Subcutaneous adipose tissue (tissue), 4 donors: ENCODE measurements around the gene GOLT1A. TPM values are rescaled to one million over a fixed set of nuclear protein-coding genes. Genes with fewer than 3 reads are reported as not detected.

ENCODE experiments used
- CTCF ChIP-seq: fragments of 450-650 bp; IDR thresholded peaks from one replicate; pipeline ENCODE4 v1.5.1; 2016; ENCODE audit warnings: low read depth, mild to moderate bottlenecking, control low read depth, antibody characterized with exemption, moderate library complexity
- total RNA-seq, 4 donors: library from RNA; depleted of rRNA; stranded (reverse); fragments of >200 nt; gene quantifications; one replicate each; pipeline ENCODE4 v1.1.0, GENCODE V29; 2016

The GOLT1A gene
- total RNA-seq, 4 donors from 2014 or later: not detected

GRCh38 chr1:204161609-204162493 is 51.9 kb downstream of the GOLT1A start:
- no peak for TF ChIP-seq CTCF

- TF ChIP-seq CTCF: no peak
Measured at GRCh38 chr1:204157962-204158361, 55.8 kb downstream of the GOLT1A start.

GRCh38 chr1:204155881-204156280 is 57.9 kb downstream of the GOLT1A start:
- no peak for TF ChIP-seq CTCF

GRCh38 chr1:204154568-204155255 is 59.1 kb downstream of the GOLT1A start:
- no peak for TF ChIP-seq CTCF

- no peak for TF ChIP-seq CTCF
Measured at GRCh38 chr1:204153667-204154066, 60.1 kb downstream of the GOLT1A start.

- no peak for TF ChIP-seq CTCF
Measured at GRCh38 chr1:204152310-204153044, 61.3 kb downstream of the GOLT1A start.
